Measurements from ENCODE around the gene HOXA4.

HOXA4 gene

DNA sequence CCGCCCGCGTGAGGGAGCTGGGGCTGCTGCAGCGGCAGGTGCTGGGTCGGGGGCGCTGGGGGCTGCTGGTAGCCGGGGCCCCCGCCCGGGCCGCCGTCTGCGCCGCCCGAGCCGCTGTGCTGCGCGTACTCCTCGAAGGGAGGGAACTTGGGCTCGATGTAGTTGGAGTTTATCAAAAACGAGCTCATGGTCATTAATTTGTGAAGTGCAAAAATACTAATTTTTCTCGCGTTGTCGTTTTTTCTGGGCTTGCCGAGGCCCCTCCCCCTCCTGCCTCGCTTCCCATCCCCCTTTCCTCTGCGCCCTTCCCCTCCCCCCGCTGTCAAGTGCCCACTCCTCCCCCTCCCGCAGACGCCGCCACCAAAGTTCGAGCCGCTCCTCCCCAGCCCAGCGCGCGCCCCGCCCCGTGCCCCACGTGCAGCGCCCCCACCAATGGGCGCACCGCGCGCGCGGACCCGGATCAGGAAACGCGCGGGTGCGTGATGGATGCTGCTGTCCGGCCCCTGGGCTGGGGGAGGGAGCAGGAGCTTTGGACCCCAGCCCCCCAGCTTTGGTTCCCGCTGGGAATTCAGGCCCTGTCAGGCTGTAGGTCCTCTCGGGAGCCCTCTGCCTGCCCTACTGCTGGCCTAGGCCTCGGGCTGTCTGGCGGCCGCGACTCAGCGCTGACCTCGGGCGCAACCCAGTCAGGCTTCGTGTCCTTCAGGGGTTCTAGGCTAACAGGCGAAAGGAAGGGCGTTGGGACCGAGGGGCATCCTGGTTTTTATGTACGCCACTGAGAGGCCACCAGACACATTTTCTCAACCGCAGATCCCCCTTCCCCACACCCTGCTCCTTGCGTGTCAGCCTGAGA lies at the start of gene HOXA4:
TSS of gene HOXA4 (minus strand) at position 218 of the 850 bp plus-strand sequence. CDS start at position 194, 24 bp downstream.
- DNase-seq: no peak

- DNase-seq: no peak
Observed at GRCh38 chr7:27179503-27180430, 49.2 kb upstream of the HOXA4 start.

DNA sequence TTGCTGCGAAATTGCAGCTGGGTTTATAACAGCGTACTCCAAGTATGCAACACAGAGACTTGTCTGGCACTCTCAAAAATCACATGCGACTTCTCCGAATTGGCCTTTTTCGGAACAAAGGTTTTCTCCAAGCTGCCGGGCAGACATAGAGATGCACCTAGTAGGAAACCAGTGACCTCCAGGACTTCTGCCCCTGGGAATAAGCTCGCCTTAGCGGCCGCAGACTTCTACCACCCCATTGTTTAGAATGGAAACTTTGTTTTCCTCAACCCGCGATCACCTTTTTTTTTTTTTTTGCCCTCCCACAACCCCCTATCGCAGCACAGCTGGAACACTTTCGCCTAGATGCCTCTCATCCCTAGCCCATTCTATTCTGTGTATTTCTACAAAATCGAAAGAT lies 48.5 kb upstream of the HOXA4 start:
- no peak for DNase-seq

- no peak for DNase-seq
Observed at GRCh38 chr7:27178366-27178765, 47.8 kb upstream of the HOXA4 start.

GRCh38 chr7:27177795-27178320 lies 47.3 kb upstream of the HOXA4 start:
- no peak for DNase-seq

- DNase-seq: no peak
Observed at GRCh38 chr7:27176962-27177794, 46.6 kb upstream of the HOXA4 start.

GRCh38 chr7:27176524-27176845 lies 45.9 kb upstream of the HOXA4 start:
- DNase-seq: no peak

GRCh38 chr7:27175626-27176523 lies 45.3 kb upstream of the HOXA4 start:
- DNase-seq: no peak

DNA sequence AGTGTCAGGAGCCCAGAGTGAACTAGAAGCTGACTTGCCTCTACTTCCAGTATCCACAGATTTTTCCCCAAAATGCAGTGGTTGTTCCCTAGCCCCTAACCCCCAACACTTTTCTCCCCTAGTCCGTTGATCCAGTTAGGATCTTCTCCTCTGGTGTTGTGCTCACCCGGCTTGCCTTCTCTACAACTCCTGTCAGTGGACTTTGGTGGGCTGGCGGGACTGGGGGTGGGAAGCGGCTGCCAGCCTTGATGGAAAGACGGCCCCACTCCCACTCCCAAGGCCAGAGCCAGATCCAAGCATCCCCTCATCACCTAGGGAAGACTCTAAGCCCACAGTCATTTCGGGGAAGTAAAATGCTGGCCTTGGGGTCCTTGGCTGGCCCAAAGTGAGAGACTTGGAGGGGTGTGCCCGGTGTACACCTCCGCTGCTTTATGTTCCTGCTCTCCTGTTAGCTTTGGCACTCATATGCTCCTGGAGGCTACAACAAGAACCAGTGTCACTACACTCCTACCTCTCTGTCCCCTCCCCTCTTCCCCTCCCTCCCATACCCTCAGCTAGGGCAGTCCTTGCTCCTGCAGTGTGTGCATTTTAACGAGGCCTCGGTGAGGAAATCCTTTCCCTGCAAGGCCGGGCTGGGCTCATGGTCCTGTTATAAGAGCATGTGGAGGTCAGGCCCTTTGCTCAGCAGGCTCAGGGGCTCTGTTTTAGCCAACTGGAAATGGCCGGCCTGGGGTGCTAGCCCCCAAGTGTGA lies 44.5 kb upstream of the HOXA4 start:
- no peak for DNase-seq

DNA sequence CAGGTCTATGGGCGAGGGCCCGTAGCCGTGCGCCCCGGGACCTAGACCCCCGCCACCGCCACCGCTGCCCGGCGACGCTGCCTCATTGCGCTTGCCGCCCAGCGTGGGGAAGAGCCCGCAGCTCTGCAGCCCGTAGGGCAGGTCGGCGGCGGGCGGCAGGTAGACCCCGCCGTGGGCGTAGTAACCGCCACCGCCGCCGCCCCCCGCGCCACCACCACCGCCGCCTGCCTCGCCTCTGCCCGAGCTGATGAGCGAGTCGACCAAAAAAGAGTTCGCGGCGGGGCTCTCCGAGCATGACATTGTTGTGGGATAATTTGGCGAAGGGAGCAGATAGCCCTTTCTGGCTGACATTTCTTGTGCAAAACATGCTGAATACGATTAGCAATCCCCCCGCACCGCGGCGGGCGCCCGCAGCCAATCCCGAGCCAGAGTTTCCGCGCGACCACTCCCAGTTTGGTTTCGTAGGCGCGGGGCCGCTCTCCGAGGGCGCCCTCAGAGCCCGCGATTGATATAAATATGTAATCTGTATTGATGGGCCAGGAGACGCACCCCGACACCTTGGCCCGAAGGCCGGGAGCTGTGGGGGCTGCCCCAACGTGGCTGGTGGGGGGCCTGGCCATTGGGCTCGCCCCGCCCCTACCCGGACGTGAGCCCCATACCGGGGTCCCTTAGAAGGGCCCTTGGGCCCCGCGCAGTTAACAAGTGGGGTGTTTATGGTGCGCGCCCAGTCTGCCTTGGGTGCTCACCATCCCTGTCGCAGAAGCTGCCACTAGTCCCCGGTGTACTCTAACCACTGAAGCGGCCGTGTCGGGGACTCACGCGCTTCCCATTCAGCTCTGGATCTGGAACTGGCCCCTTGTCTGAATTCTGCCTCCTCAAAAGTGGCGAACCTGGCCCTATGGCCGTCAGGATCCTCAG lies 43.7 kb upstream of the HOXA4 start, which contains the start of gene HOXA10:
TSS of gene HOXA10 (minus strand) at position 365 of the 918 bp plus-strand sequence. CDS start at position 351, 14 bp downstream.
- DNase-seq: no peak

- no peak for DNase-seq
Observed at GRCh38 chr7:27173511-27173955, 43.0 kb upstream of the HOXA4 start.

DNA sequence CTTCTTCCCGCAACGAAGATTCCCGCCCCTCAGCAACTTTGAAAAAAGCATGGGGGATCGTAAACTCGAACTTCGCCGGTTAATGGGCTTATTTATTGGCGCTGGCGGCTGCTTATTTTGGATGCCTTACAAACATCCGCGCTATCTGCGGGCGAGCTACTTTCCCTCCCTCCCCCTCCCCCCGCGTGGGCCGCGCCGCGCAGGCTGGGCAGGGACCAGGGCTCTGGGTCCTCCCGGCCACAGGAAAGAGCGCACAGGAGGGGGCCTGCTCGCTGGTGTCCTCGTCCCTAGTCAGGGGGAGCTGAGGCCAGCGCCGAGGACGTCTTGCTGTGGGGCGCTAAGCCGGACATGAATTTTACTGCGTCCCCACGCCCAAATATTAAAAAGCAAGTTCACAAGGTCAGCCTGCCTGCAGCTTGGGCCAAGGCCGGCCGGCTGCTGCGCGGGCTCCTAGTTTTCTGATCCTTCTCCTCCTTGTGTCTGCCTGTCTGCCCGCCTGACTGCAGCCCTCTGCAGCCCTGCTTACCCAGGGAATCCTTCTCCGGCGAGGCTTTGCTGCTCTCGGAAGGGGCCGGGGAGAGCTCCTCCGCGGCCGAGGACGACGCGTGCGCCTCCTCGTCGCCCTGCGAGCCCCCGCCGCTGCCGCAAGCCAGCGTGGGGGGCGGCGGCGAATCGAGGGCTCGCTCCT lies 42.4 kb upstream of the HOXA4 start:
- DNase-seq: no peak

DNA sequence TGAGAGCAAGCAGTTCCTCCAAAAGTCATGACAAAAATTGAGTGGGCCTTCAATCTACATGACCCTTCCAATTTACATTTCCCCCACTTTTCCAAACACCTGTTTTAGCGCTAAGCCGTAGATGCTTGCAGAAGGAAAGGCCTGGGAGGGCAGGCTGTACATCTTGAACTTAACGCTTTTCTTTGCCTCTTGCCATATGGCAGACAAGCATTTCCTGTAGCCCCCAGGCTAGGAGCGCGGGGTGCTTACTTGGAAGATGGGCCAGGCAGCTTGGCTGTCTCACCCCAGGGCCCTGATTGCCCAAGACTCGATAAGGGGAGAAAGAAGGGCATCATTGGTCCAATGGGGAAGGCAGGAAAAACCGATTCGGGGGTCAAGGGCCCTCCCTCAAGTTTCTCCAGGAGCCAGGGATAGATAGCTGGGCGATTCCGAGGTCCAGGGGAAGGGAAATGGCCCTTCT lies 41.8 kb upstream of the HOXA4 start:
- DNase-seq: no peak

DNA sequence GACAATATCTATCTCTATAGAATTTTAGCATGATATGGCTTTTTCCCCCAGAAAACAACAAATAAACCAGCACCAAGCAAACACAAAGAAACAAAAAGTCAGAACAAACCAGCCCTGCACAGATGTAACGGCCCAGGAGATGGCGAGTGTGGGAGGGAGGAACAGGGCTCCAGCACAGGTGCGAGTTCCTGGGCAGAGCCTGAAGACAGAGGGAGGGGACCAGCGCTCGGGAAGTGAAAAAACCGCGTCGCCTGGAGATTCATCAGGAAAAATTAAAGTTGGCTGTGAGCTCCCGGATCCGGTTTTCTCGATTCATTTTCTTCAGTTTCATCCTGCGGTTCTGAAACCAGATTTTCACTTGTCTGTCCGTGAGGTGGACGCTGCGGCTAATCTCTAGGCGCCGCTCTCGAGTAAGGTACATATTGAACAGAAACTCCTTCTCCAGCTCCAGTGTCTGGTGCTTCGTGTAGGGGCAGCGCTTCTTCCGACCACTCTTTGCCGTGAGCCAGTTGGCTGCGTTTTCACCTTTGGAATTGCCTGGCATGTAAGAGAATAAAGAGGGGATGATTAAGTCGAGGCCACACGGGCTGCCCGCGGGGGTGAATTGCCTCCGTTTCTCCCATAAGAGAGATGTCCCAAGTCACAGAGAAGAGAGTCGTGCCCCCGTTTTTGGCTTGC lies 41.2 kb upstream of the HOXA4 start:
- DNase-seq: no peak

DNA sequence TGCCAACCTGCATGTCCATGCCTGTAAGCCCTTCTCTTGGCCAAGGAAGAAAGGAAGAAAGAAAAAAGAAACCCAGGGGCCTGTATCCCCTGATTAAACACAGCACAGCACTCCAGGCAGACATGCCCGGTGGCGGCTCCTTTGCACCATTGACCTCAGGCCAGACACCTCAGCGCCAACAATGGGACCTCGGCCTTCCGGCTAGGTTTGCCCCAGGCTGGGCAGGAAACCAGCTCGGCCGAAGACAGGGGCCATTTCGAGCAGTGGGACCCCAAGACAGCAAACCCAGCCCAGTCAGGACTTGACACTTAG lies 40.7 kb upstream of the HOXA4 start:
- DNase-seq: no peak

DNA sequence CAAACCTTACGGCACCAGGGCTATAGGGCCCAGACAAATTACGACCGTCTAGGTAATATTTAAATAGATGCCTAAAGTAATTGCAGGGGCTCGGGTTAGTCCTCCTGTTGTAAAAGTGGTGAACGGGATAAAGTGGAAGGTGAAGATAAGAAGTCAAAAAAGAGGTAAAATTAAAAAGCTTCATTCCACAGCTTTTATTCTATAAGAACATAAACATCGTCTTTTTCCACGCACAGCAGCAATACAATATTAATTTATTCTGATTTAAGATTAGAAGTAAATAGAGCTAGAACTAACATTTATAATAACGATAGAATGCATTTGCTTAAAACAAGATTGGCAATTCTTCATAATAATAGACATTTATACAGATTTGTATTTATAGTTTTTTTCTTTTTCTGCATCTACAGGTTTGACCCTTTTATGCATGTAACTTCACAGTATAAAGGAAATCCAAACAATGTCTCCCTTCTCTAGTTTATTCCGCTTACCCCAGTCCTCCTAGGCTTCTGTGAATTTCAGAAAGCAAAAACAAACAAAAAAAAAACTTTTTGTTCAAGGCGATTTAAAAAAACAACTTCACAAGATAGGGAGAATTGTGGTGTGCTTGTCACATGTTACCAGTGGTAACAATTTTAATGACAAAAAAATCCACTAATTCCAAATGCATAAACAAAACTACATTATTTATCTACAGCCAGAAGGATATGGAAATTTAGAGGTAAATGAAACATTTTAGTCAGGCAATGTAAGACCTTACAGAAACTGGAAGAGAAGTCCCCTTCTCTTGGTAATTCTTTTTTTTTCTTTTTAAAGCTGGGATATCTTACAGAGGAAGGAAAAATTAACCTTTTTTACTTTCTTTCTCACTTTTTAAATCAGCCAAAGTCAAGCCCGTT lies 40.1 kb upstream of the HOXA4 start:
- DNase-seq: no peak

Data from NCI-H1694 treated with DMSO at 0.1 percent for 48 hours (cell line).